ENCODE results near the gene CCDC192. TPM values are rescaled to one million over a fixed set of nuclear protein-coding genes. Genes with fewer than 3 reads are reported as not detected.
"Not testable (repeated sequence)": the region's sequence is repeated elsewhere in the genome, so short reads cannot be mapped to it uniquely, and the experiment has no call there.

Gene CCDC192
- total RNA-seq, 4 donors from 2014 or later: 0.35 to 1.3 TPM; not detected in 2

DNA sequence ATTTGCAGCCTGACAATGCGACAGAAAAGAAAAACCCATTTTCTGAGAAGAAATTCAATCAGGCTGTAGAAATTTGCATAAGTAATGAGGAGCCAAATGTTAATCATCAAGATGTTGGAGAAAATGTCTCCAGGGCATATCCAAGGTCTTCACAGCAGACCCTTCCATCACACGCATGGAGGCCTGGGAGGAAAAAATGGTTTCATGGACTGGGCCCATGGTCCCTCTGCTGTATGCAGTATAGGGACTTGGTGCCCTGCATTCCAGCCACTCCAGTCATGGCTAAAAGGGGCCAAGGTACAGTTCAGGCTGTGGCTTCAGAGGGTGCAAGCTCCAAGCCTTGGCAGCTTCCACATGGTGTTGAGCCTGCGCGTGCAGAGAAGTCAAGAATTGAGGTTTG lies 73.3 kb downstream of the CCDC192 start:
- TF ChIP-seq, protein P1, sequence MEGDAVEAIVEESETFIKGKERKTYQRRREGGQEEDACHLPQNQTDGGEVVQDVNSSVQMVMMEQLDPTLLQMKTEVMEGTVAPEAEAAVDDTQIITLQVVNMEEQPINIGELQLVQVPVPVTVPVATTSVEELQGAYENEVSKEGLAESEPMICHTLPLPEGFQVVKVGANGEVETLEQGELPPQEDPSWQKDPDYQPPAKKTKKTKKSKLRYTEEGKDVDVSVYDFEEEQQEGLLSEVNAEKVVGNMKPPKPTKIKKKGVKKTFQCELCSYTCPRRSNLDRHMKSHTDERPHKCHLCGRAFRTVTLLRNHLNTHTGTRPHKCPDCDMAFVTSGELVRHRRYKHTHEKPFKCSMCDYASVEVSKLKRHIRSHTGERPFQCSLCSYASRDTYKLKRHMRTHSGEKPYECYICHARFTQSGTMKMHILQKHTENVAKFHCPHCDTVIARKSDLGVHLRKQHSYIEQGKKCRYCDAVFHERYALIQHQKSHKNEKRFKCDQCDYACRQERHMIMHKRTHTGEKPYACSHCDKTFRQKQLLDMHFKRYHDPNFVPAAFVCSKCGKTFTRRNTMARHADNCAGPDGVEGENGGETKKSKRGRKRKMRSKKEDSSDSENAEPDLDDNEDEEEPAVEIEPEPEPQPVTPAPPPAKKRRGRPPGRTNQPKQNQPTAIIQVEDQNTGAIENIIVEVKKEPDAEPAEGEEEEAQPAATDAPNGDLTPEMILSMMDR (IDR thresholded peaks at IDR 0.05): no peak
- TF ChIP-seq POLR2A (IDR thresholded peaks at IDR 0.05): no peak
- H3K9me3 ChIP-seq: no peaks in the 10 kb centered on the region
- no peaks in the 10 kb centered on the region for H3K27me3 ChIP-seq

DNA sequence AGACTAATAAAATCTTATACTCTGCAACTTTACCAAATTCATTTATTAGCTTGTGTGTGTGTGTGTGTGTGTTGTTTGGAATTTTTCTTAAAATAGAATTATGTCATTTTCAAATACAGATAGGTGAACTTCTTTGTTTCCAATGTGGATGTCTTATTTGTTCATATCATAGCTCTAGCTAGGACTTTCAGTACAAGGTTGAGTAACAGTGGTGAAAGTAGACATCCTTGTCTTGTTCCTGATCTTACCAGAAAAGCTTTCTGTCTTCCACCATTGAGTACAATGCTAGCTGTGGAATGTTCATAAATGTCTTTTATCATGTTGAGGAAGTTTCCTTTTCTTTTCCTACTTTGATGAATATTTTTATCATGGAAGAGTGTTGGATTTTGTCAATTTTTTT lies 74.8 kb downstream of the CCDC192 start:
- no peak overlapping the region for H3K4me3 ChIP-seq
- DNase-seq: no peak
- H3K36me3 ChIP-seq: no peaks in the 10 kb centered on the region
- no peaks in the 10 kb centered on the region for H3K9me3 ChIP-seq
- intact Hi-C loops (cut with DNase I; ENCODE audit: low total_unique reads): no loop called here
- TF ChIP-seq POLR2A (IDR thresholded peaks at IDR 0.05): no peak
- TF ChIP-seq, protein P1 (IDR thresholded peaks at IDR 0.05): no peak
- no peaks in the 10 kb centered on the region for H3K27me3 ChIP-seq
- no peaks in the 10 kb centered on the region for H3K4me1 ChIP-seq
- no peak overlapping the region for H3K27ac ChIP-seq

More for the DNA sequence above, 73.3 kb downstream of the CCDC192 start:
- intact Hi-C loops (cut with DNase I; ENCODE audit: low total_unique reads): no loop called here
- no peak overlapping the region for H3K4me3 ChIP-seq
- no peak for DNase-seq
- H3K27ac ChIP-seq: no peak overlapping the region
- no peaks in the 10 kb centered on the region for H3K4me1 ChIP-seq
- no peaks in the 10 kb centered on the region for H3K36me3 ChIP-seq

DNA sequence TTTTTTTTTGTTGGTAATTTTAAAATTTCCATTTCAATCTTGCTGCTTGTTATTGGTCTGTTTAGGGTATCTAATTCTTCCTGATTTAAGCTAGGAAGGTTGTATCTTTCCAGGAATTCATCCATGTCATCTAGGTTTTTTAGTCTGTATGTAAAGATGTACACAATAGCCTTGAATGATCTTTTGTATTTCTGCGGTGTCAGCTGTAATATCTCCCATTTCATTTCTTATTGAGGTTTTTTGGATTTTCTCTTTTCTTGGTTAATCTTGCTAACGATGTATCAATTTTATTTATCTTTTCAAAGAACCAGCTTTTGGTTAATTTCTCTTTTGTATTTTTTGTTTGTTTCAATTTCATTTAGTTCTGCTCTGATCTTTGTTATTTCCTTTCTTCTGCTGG lies 79.3 kb downstream of the CCDC192 start:
- intact Hi-C loops (cut with DNase I; ENCODE audit: low total_unique reads): not testable (repeated sequence)

DNA sequence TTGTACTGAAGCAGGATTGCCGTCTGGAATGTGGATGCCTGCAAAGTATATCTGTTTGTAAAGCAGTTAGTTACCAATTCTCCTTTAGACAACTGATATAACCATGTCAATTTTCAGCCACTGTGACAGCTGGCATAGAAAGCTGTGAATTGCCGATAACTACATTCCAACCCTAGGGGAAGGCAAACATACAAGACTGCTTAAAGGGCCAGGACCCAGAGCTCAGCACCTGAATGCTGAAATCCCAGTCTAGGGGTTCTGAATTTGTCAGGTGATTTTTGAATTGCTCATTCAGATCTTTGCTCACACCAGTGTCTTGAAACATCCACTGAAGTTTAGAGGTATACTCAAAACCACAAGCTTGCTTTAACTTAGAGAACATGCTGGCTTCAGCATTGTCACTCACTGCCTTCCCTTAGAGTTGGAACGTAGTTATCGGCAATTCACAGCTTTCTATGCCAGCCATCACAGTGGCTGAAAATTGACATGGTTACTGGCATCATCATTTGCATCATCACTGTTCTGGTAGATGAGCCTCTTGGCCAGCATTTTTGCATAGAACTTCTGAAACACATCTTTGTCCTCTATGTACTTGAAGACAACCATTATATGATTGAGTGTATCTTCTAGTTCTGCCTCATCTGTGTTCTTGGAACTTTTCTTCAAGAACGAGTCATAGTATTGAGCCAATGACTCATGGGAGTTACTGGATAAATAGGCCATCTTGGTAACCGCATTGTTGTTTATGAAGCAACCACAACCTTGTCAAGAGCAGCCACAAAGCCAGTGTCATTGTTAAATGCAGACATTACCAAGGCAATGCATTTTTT lies 82.1 kb downstream of the CCDC192 start:
- H3K27me3 ChIP-seq: no peaks in the 10 kb centered on the region
- no peak overlapping the region for H3K4me3 ChIP-seq
- no peaks in the 10 kb centered on the region for H3K9me3 ChIP-seq
- no peak overlapping the region for H3K27ac ChIP-seq
- no peaks in the 10 kb centered on the region for H3K36me3 ChIP-seq
- DNase-seq: no peak
- intact Hi-C loops (cut with DNase I; ENCODE audit: low total_unique reads): no loop called here
- H3K4me1 ChIP-seq: no peaks in the 10 kb centered on the region
- TF ChIP-seq POLR2A (IDR thresholded peaks at IDR 0.05): no peak

More for the DNA sequence above, 79.3 kb downstream of the CCDC192 start:
- H3K36me3 ChIP-seq, H3K4me1 ChIP-seq, H3K9me3 ChIP-seq, H3K27me3 ChIP-seq, DNase-seq, H3K27ac ChIP-seq, H3K4me3 ChIP-seq: not testable (repeated sequence)

DNA sequence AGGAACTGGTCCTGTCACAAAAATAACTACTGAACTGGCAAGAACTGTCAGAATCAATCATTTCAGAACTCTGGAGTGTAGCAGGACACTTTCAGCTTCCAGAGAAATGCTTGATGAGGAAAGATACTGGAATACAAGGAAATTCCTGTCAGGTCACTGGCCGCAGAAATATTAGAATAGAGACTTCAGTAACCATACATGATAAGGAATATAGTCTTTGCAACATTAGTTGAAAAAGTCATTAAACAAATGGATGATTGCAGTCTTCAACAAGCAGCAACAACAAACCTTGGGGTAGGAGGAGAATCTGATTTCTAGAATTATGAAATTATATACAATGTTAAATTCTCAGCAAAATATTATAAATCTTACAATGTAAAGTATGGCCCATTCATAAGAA lies 88.2 kb downstream of the CCDC192 start:
- Histone ChIP-seq H3K36me3 (no peaks in the 10 kb centered on the region), H3K27ac (no peak overlapping the region), H3K27me3 (no peaks in the 10 kb centered on the region), H3K4me3 (no peak overlapping the region), H3K9me3 (peaks cover 0 to 11% of the 10 kb centered on the region in 2 donors), H3K4me1 (no peaks in the 10 kb centered on the region)
- no peak for DNase-seq
- intact Hi-C loops (cut with DNase I; ENCODE audit: low total_unique reads): no loop called here
- TF ChIP-seq POLR2A (IDR thresholded peaks at IDR 0.05): no peak
- TF ChIP-seq, protein P1 (IDR thresholded peaks at IDR 0.05): no peak

DNA sequence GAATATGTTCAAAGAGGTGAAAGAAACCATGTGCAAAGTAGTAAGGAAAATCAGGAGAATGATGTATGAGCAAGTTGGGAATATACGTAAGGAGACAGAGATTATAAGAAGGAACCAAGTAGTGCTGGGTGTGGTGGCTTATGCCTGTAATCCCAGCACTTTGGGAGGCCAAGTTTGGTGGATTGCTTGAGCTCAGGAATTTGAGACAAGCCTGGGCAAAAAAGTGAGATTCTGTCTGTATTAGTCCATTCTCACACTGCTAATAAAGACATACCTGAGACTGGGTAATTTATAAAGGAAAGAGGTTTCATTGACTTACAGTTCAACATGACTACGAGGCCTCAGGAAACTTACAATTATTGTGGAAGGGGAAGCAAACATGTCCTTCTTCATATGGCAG lies 88.7 kb downstream of the CCDC192 start:
- H3K9me3 ChIP-seq: peaks cover 0 to 11% of the 10 kb centered on the region in 2 donors
- H3K36me3 ChIP-seq; intact Hi-C loops (cut with DNase I; ENCODE audit: low total_unique reads); H3K27me3 ChIP-seq; H3K4me3 ChIP-seq; H3K27ac ChIP-seq; H3K4me1 ChIP-seq; DNase-seq: not testable (repeated sequence)
